NT2/D1 (cell line): Measurements from ENCODE around the gene KRTAP12-1.

Experiments used
- SUZ12 ChIP-seq: IDR thresholded peaks from 2 replicates; pipeline ENCODE4 v1.6.1; 2011; ENCODE audit not compliant: insufficient read length, insufficient read depth; ENCODE audit errors: extremely low read depth
- YY1 ChIP-seq: IDR thresholded peaks from 2 replicates; pipeline ENCODE4 v1.6.1; 2011; ENCODE audit not compliant: insufficient read length, insufficient read depth

DNA sequence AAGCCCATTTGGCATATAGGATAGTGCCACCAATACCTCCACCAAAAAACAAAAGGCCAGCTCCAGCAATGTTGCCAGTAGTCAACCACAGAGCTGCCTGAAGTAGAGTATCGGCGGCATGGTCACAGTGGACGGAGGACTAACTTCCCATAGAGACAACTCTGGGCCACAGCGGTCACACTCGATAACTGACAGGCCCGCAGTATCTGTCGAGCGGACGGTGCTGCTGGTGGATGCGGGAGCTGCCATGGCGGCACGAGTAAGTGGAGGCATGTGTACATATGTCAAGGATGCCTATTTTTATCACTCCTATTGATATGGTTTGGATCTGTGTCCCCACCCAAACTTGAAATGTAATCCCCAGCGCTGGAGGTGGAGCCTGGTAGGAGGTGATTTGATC lies 4.1 kb downstream of the KRTAP12-1 start:
- TF ChIP-seq YY1: no peak
- no peak for TF ChIP-seq SUZ12
